HEK293 (cell line): Measurements from ENCODE around the gene ERGIC1.
A peak's percentile ranks its signal among the peaks of the same experiment; 100 is the strongest.

Experiments used
- CTCF ChIA-PET: fragments of 350-600 bp; formaldehyde crosslinking; extraction: SDS; loops from one replicate; lab custom pipeline; 2021; ENCODE audit warnings: antibody characterized with exemption; lab: Yijun Ruan, JAX
- POLR2A ChIA-PET: fragments of 300-600 bp; formaldehyde crosslinking; extraction: SDS; loops from one replicate; lab custom pipeline; 2020; ENCODE audit warnings: antibody characterized with exemption, inconsistent platforms; lab: Yijun Ruan, JAX
- H3K27ac ChIP-seq: fragments of 200-500 bp; sonication (Bioruptor generic); 2 replicates; pipeline ENCODE4 v1.5.1; 2014; ENCODE audit warnings: low read depth, low read length, control low read depth, inconsistent platforms; ENCODE audit errors: extremely low read depth
- H3K36me3 ChIP-seq, 2 experiments: fragments of 200-500 bp in 1 of 2; sonication (Bioruptor generic) in 1 of 2; 1 replicate in 1 of 2; 2 replicates in 1 of 2; pipeline ENCODE4 v1.5.1; 2014 to 2017; ENCODE audit warnings: inconsistent platforms in 2 of 2, low read length in 2 of 2; ENCODE audit not compliant: control insufficient read depth in 2 of 2, insufficient read depth in 1 of 2
- H3K4me1 ChIP-seq: fragments of 200-500 bp; sonication (Bioruptor generic); 2 replicates; pipeline ENCODE4 v1.5.1; 2014; ENCODE audit warnings: mild to moderate bottlenecking, low read length, inconsistent platforms; ENCODE audit not compliant: control insufficient read depth, insufficient read depth
- H3K4me3 ChIP-seq: 2 replicates; pipeline ENCODE4 v1.5.1; 2011; ENCODE audit warnings: low read depth, mild to moderate bottlenecking, control low read depth, low read length, moderate library complexity
- H3K9me3 ChIP-seq: fragments of 200-500 bp; sonication (Bioruptor generic); 2 replicates; pipeline ENCODE4 v1.5.1; 2014; ENCODE audit warnings: low read depth, low read length, inconsistent platforms; ENCODE audit not compliant: control insufficient read depth, insufficient read depth
- EGR2 ChIP-seq: fragments of 450-650 bp; formaldehyde crosslinking; IDR thresholded peaks from 2 replicates; pipeline ENCODE4 v1.5.1; 2016; ENCODE audit warnings: low read depth, missing biosample characterization, missing genetic modification characterization
- KLF10 ChIP-seq: fragments of 450-650 bp; IDR thresholded peaks from 2 replicates; pipeline ENCODE4 v1.5.1; 2018; ENCODE audit warnings: missing biosample characterization, mild to moderate bottlenecking, missing genetic modification characterization
- KLF17 ChIP-seq: fragments of 450-650 bp; formaldehyde crosslinking; IDR thresholded peaks from 2 replicates; pipeline ENCODE4 v1.5.1; 2016; ENCODE audit warnings: missing biosample characterization, missing genetic modification characterization
- SCRT2 ChIP-seq: fragments of 450-650 bp; formaldehyde crosslinking; IDR thresholded peaks from 2 replicates; pipeline ENCODE4 v1.5.1; 2016; ENCODE audit warnings: missing biosample characterization, missing genetic modification characterization
- SETDB1 ChIP-seq: IDR thresholded peaks from one replicate; pipeline ENCODE4 v1.6.1; 2017; ENCODE audit warnings: mild to moderate bottlenecking, low read length, moderate library complexity, mixed read lengths; ENCODE audit not compliant: insufficient read length
- ZBTB1 ChIP-seq: fragments of 450-650 bp; formaldehyde crosslinking; IDR thresholded peaks from 2 replicates; pipeline ENCODE4 v1.5.1; 2016; ENCODE audit warnings: missing biosample characterization, missing genetic modification characterization
- ZFP41 ChIP-seq: fragments of 450-650 bp; formaldehyde crosslinking; IDR thresholded peaks from 2 replicates; pipeline ENCODE4 v1.5.1; 2016; ENCODE audit warnings: missing biosample characterization, missing genetic modification characterization, borderline replicate concordance
- ZNF121 ChIP-seq: fragments of 450-650 bp; formaldehyde crosslinking; IDR thresholded peaks from 2 replicates; pipeline ENCODE4 v1.5.1; 2016; ENCODE audit warnings: missing biosample characterization, missing genetic modification characterization
- ZNF184 ChIP-seq: fragments of 450-650 bp; IDR thresholded peaks from 2 replicates; pipeline ENCODE4 v1.5.1; 2018; ENCODE audit warnings: missing biosample characterization, mild to moderate bottlenecking, missing genetic modification characterization
- ZNF221 ChIP-seq: fragments of 450-650 bp; formaldehyde crosslinking; IDR thresholded peaks from 2 replicates; pipeline ENCODE4 v1.5.1; 2017; ENCODE audit warnings: missing biosample characterization, missing genetic modification characterization, borderline replicate concordance
- ZNF292 ChIP-seq: fragments of 450-650 bp; formaldehyde crosslinking; IDR thresholded peaks from 2 replicates; pipeline ENCODE4 v1.5.1; 2016; ENCODE audit warnings: low read depth, missing biosample characterization, missing genetic modification characterization, borderline replicate concordance
- ZNF302 ChIP-seq: fragments of 450-650 bp; formaldehyde crosslinking; IDR thresholded peaks from 2 replicates; pipeline ENCODE4 v1.5.1; 2016; ENCODE audit warnings: missing biosample characterization, missing genetic modification characterization, low read depth
- ZNF350 ChIP-seq: fragments of 450-650 bp; formaldehyde crosslinking; IDR thresholded peaks from 2 replicates; pipeline ENCODE4 v1.5.0; 2017; ENCODE audit warnings: missing biosample characterization, mild to moderate bottlenecking, missing genetic modification characterization
- ZNF354C ChIP-seq: fragments of 450-650 bp; formaldehyde crosslinking; IDR thresholded peaks from 2 replicates; pipeline ENCODE4 v1.5.1; 2016; ENCODE audit warnings: missing biosample characterization, missing genetic modification characterization, low read depth, borderline replicate concordance
- ZNF544 ChIP-seq: fragments of 450-650 bp; formaldehyde crosslinking; IDR thresholded peaks from 2 replicates; pipeline ENCODE4 v1.5.0; 2017; ENCODE audit warnings: missing biosample characterization, missing genetic modification characterization
- ZNF610 ChIP-seq: fragments of 450-650 bp; formaldehyde crosslinking; IDR thresholded peaks from 2 replicates; pipeline ENCODE4 v1.5.1; 2016; ENCODE audit warnings: missing biosample characterization, missing genetic modification characterization, borderline replicate concordance
- ZNF621 ChIP-seq: fragments of 450-650 bp; formaldehyde crosslinking; IDR thresholded peaks from 2 replicates; pipeline ENCODE4 v1.5.1; 2017; ENCODE audit warnings: missing biosample characterization, missing genetic modification characterization
- ZNF623 ChIP-seq: fragments of 450-650 bp; formaldehyde crosslinking; IDR thresholded peaks from 2 replicates; pipeline ENCODE4 v1.5.1; 2016; ENCODE audit warnings: missing biosample characterization, missing genetic modification characterization
- ZNF624 ChIP-seq: fragments of 450-650 bp; formaldehyde crosslinking; IDR thresholded peaks from 2 replicates; pipeline ENCODE4 v1.5.1; 2017; ENCODE audit warnings: missing biosample characterization, missing genetic modification characterization
- ZNF654 ChIP-seq: fragments of 450-650 bp; formaldehyde crosslinking; IDR thresholded peaks from 2 replicates; pipeline ENCODE4 v1.5.1; 2016; ENCODE audit warnings: low read depth, missing biosample characterization, missing genetic modification characterization
- ZNF707 ChIP-seq: fragments of 450-650 bp; formaldehyde crosslinking; IDR thresholded peaks from 2 replicates; pipeline ENCODE4 v1.5.1; 2016; ENCODE audit warnings: missing biosample characterization, missing genetic modification characterization
- ZNF747 ChIP-seq: fragments of 450-650 bp; formaldehyde crosslinking; IDR thresholded peaks from 2 replicates; pipeline ENCODE4 v1.5.1; 2016; ENCODE audit warnings: missing biosample characterization, missing genetic modification characterization
- ZNF76 ChIP-seq: fragments of 450-650 bp; formaldehyde crosslinking; IDR thresholded peaks from 2 replicates; pipeline ENCODE4; 2016; ENCODE audit warnings: low read depth, missing biosample characterization, missing genetic modification characterization, borderline replicate concordance
- ZNF776 ChIP-seq: fragments of 450-650 bp; formaldehyde crosslinking; IDR thresholded peaks from 2 replicates; pipeline ENCODE4 v1.5.0; 2017; ENCODE audit warnings: missing biosample characterization, missing genetic modification characterization, borderline replicate concordance
- ZNF777 ChIP-seq: fragments of 450-650 bp; formaldehyde crosslinking; IDR thresholded peaks from 2 replicates; pipeline ENCODE4 v1.5.1; 2017; ENCODE audit warnings: missing biosample characterization, missing genetic modification characterization, borderline replicate concordance
- TF ChIP-seq, protein P1 (sequence below): fragments of 450-650 bp; formaldehyde crosslinking; IDR thresholded peaks from 2 replicates; pipeline ENCODE4 v1.5.1; 2016; ENCODE audit warnings: missing biosample characterization, missing genetic modification characterization

ERGIC1 gene

DNA sequence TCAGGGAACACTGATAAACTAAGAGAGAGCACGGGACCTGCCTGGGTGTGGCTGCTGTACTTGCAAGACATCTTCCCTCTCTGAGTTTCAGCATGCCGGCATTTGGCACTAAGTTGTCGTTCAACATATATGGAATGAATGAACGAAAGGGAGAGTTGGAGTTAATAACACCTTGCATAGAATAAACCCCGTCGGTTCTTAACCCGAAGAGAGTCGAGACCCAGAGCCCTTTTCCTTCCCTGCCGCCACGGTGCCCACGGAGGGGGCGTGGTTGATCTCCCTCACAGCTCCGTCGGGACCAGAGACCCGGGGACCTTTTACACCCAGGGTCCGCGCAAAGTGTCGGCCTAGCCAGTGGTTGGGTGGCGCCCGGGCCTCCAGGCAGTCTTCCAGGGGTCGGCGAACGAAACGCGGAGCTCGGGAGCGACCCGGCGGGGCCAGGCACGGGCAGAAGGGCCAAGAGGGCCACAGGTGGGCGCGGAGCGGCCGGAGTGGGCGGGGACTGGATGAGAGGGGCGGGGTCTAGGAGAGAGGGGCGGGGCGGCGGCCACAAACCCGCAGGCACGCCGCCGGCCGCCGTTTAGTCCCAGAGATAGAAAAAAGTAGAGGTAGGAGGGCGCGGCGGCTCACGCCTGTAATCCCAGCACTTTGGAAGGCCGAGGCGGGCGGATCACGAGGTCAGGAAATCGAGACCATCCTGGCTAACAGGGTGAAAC is 124.4 kb downstream of the ERGIC1 start (continued):
- TF ChIP-seq ZNF292 (tag by site-specific recombination) (no peak), ZNF747 (tag by site-specific recombination) (no peak), ZNF707 (tag by site-specific recombination) (no peak), ZNF654 (tag by site-specific recombination) (no peak), ZNF350 (tag by site-specific recombination) (no peak), ZNF623 (tag by site-specific recombination) (no peak), ZNF621 (tag by site-specific recombination) (no peak), ZFP41 (no peak), ZNF354C (tag by site-specific recombination) (no peak), ZNF777 (0 out of 2 replicates have a peak, but pooled peaks have one; percentile 15), KLF17 (no peak), EGR2 (tag by site-specific recombination) (peak; percentile 35; the same call in 1 of the 2 replicates), SETDB1 (peak; percentile 66), ZNF610 (peak; percentile 36; the same call in 1 of the 2 replicates), ZNF776 (tag by site-specific recombination) (no peak), KLF10 (no peak), ZNF302 (tag by site-specific recombination) (no peak), SCRT2 (tag by site-specific recombination) (peak; percentile 98), ZBTB1 (tag by site-specific recombination) (no peak), ZNF221 (tag by site-specific recombination) (no peak), ZNF544 (tag by site-specific recombination) (no peak), ZNF76 (tag by site-specific recombination) (0 out of 2 replicates have a peak, but pooled peaks have one; percentile 12), ZNF184 (tag by site-specific recombination) (no peak)
- TF ChIP-seq, protein P1, sequence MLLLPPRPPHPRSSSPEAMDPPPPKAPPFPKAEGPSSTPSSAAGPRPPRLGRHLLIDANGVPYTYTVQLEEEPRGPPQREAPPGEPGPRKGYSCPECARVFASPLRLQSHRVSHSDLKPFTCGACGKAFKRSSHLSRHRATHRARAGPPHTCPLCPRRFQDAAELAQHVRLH (tag by site-specific recombination), result no peak

- Histone ChIP-seq H3K9me3 (no peaks in the 10 kb centered on the region), H3K36me3 (peaks cover 7 to 35% of the 10 kb centered on the region in 2 experiments), H3K4me3 (peak overlapping the region; percentile 96)
- TF ChIP-seq ZNF624, result no peak
- TF ChIP-seq ZNF121 (tag by site-specific recombination), result peak; percentile 50; the same call in 1 of the 2 replicates
- TF ChIP-seq, all 188 proteins: peak for 1
- ChIA-PET POLR2A (interaction anchor here (0.6 to 1.7 kb wide), 11 partner anchors 12 to 386 kb away, joined by 3 to 9 read pairs (median 4); partner anchors contain the start of genes ATP6V0E1, DUSP1 and STC2), CTCF (interaction anchor here (0.5 to 1.1 kb wide), 13 partner anchors 8 to 1471 kb away, joined by 3 to 6 read pairs (median 3); no protein-coding TSS in a partner anchor)
- Histone ChIP-seq H3K4me1 (peaks cover 2% of the 10 kb centered on the region; the same call in 1 of the 2 replicates), H3K27ac (no peak overlapping the region; the same call in 1 of the 2 replicates)
Measured at GRCh38 chr5:172959824-172960799, 126.1 kb downstream of the ERGIC1 start.
